PFSK-1 (cell line): ENCODE results near the gene FXN.

Experiments
- FOXP2 ChIP-seq: optimal IDR thresholded peaks from 2 replicates; pipeline ENCODE3; 2011; ENCODE audit warnings: borderline replicate concordance, control low read depth, inconsistent platforms; ENCODE audit not compliant: insufficient read depth; ENCODE audit errors: extremely low read length, extremely low read depth
- POLR2AphosphoS5 ChIP-seq: IDR thresholded peaks from 2 replicates; pipeline ENCODE4 v1.6.1; 2012; ENCODE audit warnings: low read depth, mild to moderate bottlenecking, control low read depth, low read length, moderate library complexity
- SIN3A ChIP-seq: IDR thresholded peaks from 2 replicates; pipeline ENCODE4 v1.6.1; 2012; ENCODE audit warnings: mild to moderate bottlenecking, low read length, moderate library complexity, borderline replicate concordance; ENCODE audit not compliant: insufficient read depth
- TAF1 ChIP-seq: IDR thresholded peaks from 2 replicates; pipeline ENCODE4 v1.6.1; 2012; ENCODE audit warnings: low read length, control low read depth, borderline replicate concordance; ENCODE audit not compliant: insufficient read depth
- TF ChIP-seq, protein P1 (sequence below), 2 experiments: IDR thresholded peaks; 2 replicates each; pipeline versions ENCODE4 v1.6.1 to v1.8.0; 2011 to 2012; ENCODE audit warnings: low read depth in 2 of 2, low read length in 2 of 2, control low read depth in 1 of 2, inconsistent platforms in 1 of 2, mild to moderate bottlenecking in 1 of 2, moderate library complexity in 1 of 2; ENCODE audit not compliant: insufficient read depth in 1 of 2

The FXN gene

DNA sequence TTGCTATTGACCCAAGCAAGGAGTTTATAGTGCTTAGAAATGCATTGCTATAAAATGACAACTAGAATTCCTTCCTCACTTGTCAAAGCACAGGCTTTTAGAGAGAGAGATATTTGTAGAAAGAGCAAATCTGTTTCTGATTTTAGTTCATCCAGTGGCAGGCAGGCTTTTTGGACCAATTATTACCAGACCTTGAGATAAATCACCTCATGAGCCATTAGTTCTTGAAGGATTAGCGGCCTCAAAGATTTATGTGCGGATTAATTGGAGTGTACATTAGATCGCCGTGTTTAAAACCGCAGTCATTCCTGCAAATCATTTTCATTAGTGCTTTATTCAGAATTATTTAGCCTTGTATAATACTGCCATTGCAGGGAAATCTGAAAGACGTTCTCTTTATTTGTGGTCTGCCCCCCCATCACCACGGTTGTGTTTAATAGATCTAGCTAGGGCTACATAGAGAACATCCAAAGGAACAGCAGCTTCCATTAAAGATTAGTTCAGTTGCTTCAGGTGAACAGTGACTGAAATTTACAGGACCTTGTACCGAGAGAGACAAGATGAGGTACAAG is 109.7 kb downstream of the FXN start:
- TF ChIP-seq FOXP2 (no peak), TAF1 (no peak), POLR2AphosphoS5 (no peak), SIN3A (no peak)
- TF ChIP-seq, protein P1, sequence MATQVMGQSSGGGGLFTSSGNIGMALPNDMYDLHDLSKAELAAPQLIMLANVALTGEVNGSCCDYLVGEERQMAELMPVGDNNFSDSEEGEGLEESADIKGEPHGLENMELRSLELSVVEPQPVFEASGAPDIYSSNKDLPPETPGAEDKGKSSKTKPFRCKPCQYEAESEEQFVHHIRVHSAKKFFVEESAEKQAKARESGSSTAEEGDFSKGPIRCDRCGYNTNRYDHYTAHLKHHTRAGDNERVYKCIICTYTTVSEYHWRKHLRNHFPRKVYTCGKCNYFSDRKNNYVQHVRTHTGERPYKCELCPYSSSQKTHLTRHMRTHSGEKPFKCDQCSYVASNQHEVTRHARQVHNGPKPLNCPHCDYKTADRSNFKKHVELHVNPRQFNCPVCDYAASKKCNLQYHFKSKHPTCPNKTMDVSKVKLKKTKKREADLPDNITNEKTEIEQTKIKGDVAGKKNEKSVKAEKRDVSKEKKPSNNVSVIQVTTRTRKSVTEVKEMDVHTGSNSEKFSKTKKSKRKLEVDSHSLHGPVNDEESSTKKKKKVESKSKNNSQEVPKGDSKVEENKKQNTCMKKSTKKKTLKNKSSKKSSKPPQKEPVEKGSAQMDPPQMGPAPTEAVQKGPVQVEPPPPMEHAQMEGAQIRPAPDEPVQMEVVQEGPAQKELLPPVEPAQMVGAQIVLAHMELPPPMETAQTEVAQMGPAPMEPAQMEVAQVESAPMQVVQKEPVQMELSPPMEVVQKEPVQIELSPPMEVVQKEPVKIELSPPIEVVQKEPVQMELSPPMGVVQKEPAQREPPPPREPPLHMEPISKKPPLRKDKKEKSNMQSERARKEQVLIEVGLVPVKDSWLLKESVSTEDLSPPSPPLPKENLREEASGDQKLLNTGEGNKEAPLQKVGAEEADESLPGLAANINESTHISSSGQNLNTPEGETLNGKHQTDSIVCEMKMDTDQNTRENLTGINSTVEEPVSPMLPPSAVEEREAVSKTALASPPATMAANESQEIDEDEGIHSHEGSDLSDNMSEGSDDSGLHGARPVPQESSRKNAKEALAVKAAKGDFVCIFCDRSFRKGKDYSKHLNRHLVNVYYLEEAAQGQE (IDR thresholded peaks at IDR 0.05; ENCODE audit: insufficient read depth in 1 of 2, low read depth in 2 of 2, low read length in 2 of 2) = no peak

DNA sequence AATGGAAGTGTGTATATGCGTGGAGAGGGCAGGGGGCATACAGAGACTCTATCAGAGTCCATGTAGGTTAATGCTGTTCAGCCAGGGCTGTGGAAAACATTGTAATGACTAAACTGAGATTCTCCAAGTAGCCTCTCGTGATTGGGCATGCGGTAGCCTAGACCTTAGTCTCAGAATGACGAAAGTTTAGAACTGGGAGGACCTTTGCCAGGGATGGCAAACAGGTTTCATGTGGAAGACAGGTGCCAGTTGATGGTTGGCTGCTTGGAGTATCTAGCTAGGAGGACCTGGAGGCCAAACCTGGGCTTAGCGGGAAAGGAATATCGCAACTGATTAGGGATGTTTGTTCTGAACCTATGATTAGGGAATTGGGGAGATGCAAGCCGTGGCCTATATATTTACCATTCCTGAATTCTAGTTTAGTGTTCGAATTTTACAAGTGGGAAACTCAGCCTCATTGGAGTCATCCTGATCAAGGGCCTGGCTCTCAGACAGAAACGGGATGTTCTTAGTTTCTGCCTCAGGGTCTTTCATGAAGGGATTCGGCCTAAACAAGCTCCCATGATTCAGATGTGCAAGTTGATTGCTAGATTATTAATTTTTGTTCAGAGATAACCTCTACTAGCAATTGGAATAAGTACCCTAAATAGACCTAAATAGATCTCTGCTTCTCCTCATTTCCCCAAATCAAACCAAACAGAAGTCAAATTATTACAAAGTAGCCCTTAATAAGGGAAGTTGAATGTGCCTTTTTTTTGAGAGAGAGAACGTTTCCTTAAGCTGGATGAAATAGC is 111.7 kb downstream of the FXN start:
- TF ChIP-seq TAF1 (no peak), FOXP2 (no peak)
- TF ChIP-seq, protein P1 (IDR thresholded peaks at IDR 0.05; ENCODE audit: insufficient read depth in 1 of 2, low read depth in 2 of 2, low read length in 2 of 2) = no peak

DNA sequence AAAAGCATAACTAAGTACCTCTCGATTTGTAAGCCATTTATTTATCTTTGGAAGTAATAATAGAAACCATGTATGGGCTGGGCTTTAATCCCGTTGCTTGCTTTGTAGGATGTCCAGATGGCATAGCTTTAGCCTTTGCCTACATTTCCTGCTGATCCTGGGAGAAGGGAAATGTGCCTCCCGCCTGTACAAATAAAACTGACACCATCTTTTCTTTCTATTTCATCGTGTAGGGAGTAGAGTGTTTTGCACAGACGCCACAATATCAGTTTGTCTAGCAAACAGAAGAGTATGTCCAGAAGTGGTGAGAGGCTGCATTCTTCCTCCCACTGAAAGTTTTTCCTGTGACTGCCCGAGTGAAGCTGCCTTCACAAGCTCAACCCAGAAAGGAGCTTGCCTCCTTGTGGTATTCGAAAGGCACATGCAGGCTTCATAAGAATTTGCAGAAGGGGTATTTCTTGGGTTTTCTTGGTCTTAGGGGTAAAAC is 113.8 kb downstream of the FXN start:
- TF ChIP-seq, protein P1 (IDR thresholded peaks at IDR 0.05; ENCODE audit: insufficient read depth in 1 of 2, low read depth in 2 of 2, low read length in 2 of 2) = no peak
